IMR-90 (cell line): ENCODE results near the gene PLXNA4. TPM values are rescaled to one million over a fixed set of nuclear protein-coding genes. Genes with fewer than 3 reads are reported as not detected.

ENCODE experiments used
- ATAC-seq: fragments of 200-7000 bp; cut with Tn5 transposase; 2 replicates; pipeline ENCODE4 v1.9.1; 2020; ENCODE audit warnings: low read depth, mild to moderate bottlenecking, moderate library complexity
- BruUV-seq: library from RNA; stranded (reverse); fragments of 400-500 nt; replicated peaks from 2 replicates; lab custom pipeline; 2021; lab: Mats Ljungman, UMichigan
- CTCF ChIA-PET: fragments of 300-600 bp; formaldehyde crosslinking; extraction: SDS; loops from one replicate; lab custom pipeline; 2021; ENCODE audit warnings: antibody characterized with exemption; lab: Yijun Ruan, JAX
- POLR2A ChIA-PET: fragments of 300-600 bp; sonication (Branson Sonifier 250); formaldehyde crosslinking; loops from one replicate; lab custom pipeline; 2022; ENCODE audit warnings: antibody characterized with exemption; ENCODE audit not compliant: unreplicated experiment; lab: Charles Lee
- DNase-seq: peaks from one replicate; pipeline ENCODE4 v3.0.0; 2013
- H2AFZ ChIP-seq: replicated peaks from 2 replicates; pipeline ENCODE3; 2013; ENCODE audit warnings: low read length, mild to moderate bottlenecking; ENCODE audit not compliant: poor library complexity
- H2AK5ac ChIP-seq: 2 replicates; pipeline ENCODE4 v1.6.1; 2013; ENCODE audit warnings: low read depth, low read length, inconsistent platforms
- H2AK9ac ChIP-seq: replicated peaks from 2 replicates; pipeline ENCODE3; 2013; ENCODE audit warnings: mild to moderate bottlenecking, low read depth, low read length, moderate library complexity; ENCODE audit not compliant: poor library complexity
- H2BK120ac ChIP-seq: 2 replicates; pipeline ENCODE4 v1.6.1; 2013; ENCODE audit warnings: low read depth, low read length, inconsistent platforms
- H2BK15ac ChIP-seq: 3 replicates; pipeline ENCODE4 v1.6.1; 2013; ENCODE audit warnings: low read depth, low read length, inconsistent platforms
- H2BK20ac ChIP-seq: 2 replicates; pipeline ENCODE4 v1.6.1; 2013; ENCODE audit warnings: low read depth, mild to moderate bottlenecking, inconsistent platforms, low read length, moderate library complexity
- H2BK5ac ChIP-seq: 2 replicates; pipeline ENCODE4 v1.6.1; 2013; ENCODE audit warnings: mild to moderate bottlenecking, low read depth, low read length, inconsistent platforms; ENCODE audit not compliant: poor library complexity, severe bottlenecking
- H3K14ac ChIP-seq: replicated peaks from 2 replicates; pipeline ENCODE4 v1.6.1; 2013; ENCODE audit warnings: low read depth, low read length, inconsistent platforms
- H3K18ac ChIP-seq: 2 replicates; pipeline ENCODE4 v1.6.1; 2013; ENCODE audit warnings: low read depth, low read length, control low read depth
- H3K23ac ChIP-seq: 2 replicates; pipeline ENCODE4 v1.6.1; 2013; ENCODE audit warnings: low read depth, low read length, inconsistent platforms
- H3K27ac ChIP-seq: 2 replicates; pipeline ENCODE4 v1.5.1; 2013; ENCODE audit warnings: mild to moderate bottlenecking, control low read depth, low read length; ENCODE audit not compliant: insufficient read depth
- H3K27me3 ChIP-seq: 2 replicates; pipeline ENCODE4 v1.6.1; 2013; ENCODE audit warnings: low read length; ENCODE audit not compliant: control insufficient read depth, insufficient read depth
- H3K36me3 ChIP-seq: 2 replicates; pipeline ENCODE4 v1.6.1; 2013; ENCODE audit warnings: low read length, mixed read lengths; ENCODE audit not compliant: control insufficient read depth, insufficient read depth
- H3K4ac ChIP-seq: 2 replicates; pipeline ENCODE4 v1.6.1; 2013; ENCODE audit warnings: low read depth, low read length, inconsistent platforms
- H3K4me1 ChIP-seq: 2 replicates; pipeline ENCODE4 v1.6.1; 2013; ENCODE audit warnings: low read length, mixed read lengths; ENCODE audit not compliant: control insufficient read depth, insufficient read depth
- H3K4me2 ChIP-seq: 2 replicates; pipeline ENCODE4 v1.6.1; 2013; ENCODE audit warnings: low read depth, mild to moderate bottlenecking, control low read depth, low read length, moderate library complexity
- H3K4me3 ChIP-seq: 2 replicates; pipeline ENCODE4 v1.5.1; 2013; ENCODE audit warnings: low read depth, mild to moderate bottlenecking, control low read depth, low read length, moderate library complexity; ENCODE audit not compliant: insufficient read depth
- H3K56ac ChIP-seq: 2 replicates; pipeline ENCODE4 v1.6.1; 2013; ENCODE audit warnings: low read length, inconsistent platforms; ENCODE audit not compliant: insufficient read depth; ENCODE audit errors: extremely low read depth
- H3K79me1 ChIP-seq, 2 experiments: 2 replicates each; pipeline ENCODE4 v1.6.1; 2013; ENCODE audit warnings: low read length in 2 of 2, inconsistent platforms in 1 of 2, low read depth in 1 of 2
- H3K9ac ChIP-seq: 2 replicates; pipeline ENCODE4 v1.6.1; 2013; ENCODE audit warnings: low read depth, low read length, control low read depth
- H3K9me1 ChIP-seq: 2 replicates; pipeline ENCODE4 v1.6.1; 2013; ENCODE audit warnings: low read length, inconsistent platforms; ENCODE audit not compliant: insufficient read depth
- H3K9me3 ChIP-seq: 2 replicates; pipeline ENCODE4 v1.6.1; 2013; ENCODE audit warnings: low read length; ENCODE audit not compliant: control insufficient read depth, insufficient read depth
- H4K20me1 ChIP-seq: 2 replicates; pipeline ENCODE4 v1.6.1; 2013; ENCODE audit warnings: low read length, inconsistent platforms; ENCODE audit not compliant: insufficient read depth
- H4K5ac ChIP-seq: 2 replicates; pipeline ENCODE4 v1.6.1; 2013; ENCODE audit warnings: mild to moderate bottlenecking, low read depth, low read length, control low read depth
- H4K8ac ChIP-seq, 2 experiments: 2 replicates each; pipeline ENCODE4 v1.6.1; 2013; ENCODE audit warnings: low read depth in 2 of 2, low read length in 2 of 2, control low read depth in 1 of 2, inconsistent platforms in 1 of 2
- H4K91ac ChIP-seq: 2 replicates; pipeline ENCODE4 v1.6.1; 2013; ENCODE audit warnings: low read depth, low read length, inconsistent platforms; ENCODE audit not compliant: insufficient read depth
- CEBPB ChIP-seq: IDR thresholded peaks from 2 replicates; pipeline ENCODE4 v1.6.1; 2012; ENCODE audit warnings: low read depth, low read length, improper control_type of control experiment
- CHD1 ChIP-seq: IDR thresholded peaks from 2 replicates; pipeline ENCODE4 v1.6.1; 2012; ENCODE audit warnings: low read depth, low read length, improper control_type of control experiment
- FOS ChIP-seq: fragments of 150-350 bp; IDR thresholded peaks from 2 replicates; pipeline ENCODE4 v1.6.1; 2016; ENCODE audit warnings: low read depth, low read length
- MAFK ChIP-seq: IDR thresholded peaks from 2 replicates; pipeline ENCODE4 v1.6.1; 2012; ENCODE audit warnings: low read depth, low read length, improper control_type of control experiment
- MAZ ChIP-seq: IDR thresholded peaks from 2 replicates; pipeline ENCODE4 v1.6.1; 2012; ENCODE audit warnings: low read depth, mild to moderate bottlenecking, low read length, improper control_type of control experiment, moderate library complexity, borderline replicate concordance
- MXI1 ChIP-seq: IDR thresholded peaks from 2 replicates; pipeline ENCODE4 v1.6.1; 2012; ENCODE audit warnings: low read depth, mild to moderate bottlenecking, low read length, moderate library complexity, borderline replicate concordance
- NFE2L2 ChIP-seq: fragments of 150-350 bp; IDR thresholded peaks from 2 replicates; pipeline ENCODE4 v1.6.1; 2016; ENCODE audit warnings: low read depth, mild to moderate bottlenecking, low read length
- POLR2A ChIP-seq: IDR thresholded peaks from 2 replicates; pipeline ENCODE4 v1.6.1; 2012; ENCODE audit warnings: mild to moderate bottlenecking, low read depth, low read length
- RAD21 ChIP-seq: IDR thresholded peaks from 2 replicates; pipeline ENCODE4 v1.6.1; 2012; ENCODE audit warnings: low read length, improper control_type of control experiment
- RCOR1 ChIP-seq: IDR thresholded peaks from 2 replicates; pipeline ENCODE4 v1.6.1; 2012; ENCODE audit warnings: mild to moderate bottlenecking, low read length, improper control_type of control experiment; ENCODE audit not compliant: insufficient replicate concordance
- WGBS, 2 experiments: methylation state at CpG; one replicate each; pipeline versions ENCODE4 v1.1.5 to v1.1.7; 2013; ENCODE audit warnings: missing lambda C conversion rate in 2 of 2; ENCODE audit not compliant: insufficient read length in 1 of 2; ENCODE audit errors: extremely low coverage in 2 of 2; 5-methylcytosine and 5-hydroxymethylcytosine counted together
- dilution Hi-C: fragments of 300-500 bp; cut with HindIII; formaldehyde crosslinking; loops from one replicate; pipeline ENCODE4 v1.14.3; 2018; ENCODE audit warnings: low sequenced_read_pairs; ENCODE audit not compliant: unreplicated experiment
- in situ Hi-C: fragments of 300-500 bp; cut with MboI; formaldehyde crosslinking; loops from 3 replicates; pipeline ENCODE4 v1.14.3; 2019; ENCODE audit warnings: low sequenced_read_pairs, inconsistent platforms, mixed read lengths
- intact Hi-C: fragments of 100-400 bp; cut with micrococcal nuclease; formaldehyde crosslinking; loops from 2 replicates; pipeline ENCODE4 v1.10.0; 2022
- polyA plus RNA-seq, 3 experiments: library from polyadenylated mRNA; depleted of rRNA; stranded (reverse); fragments of >200 nt; gene quantifications; 2 replicates each; pipeline ENCODE4 v1.2.3, GENCODE V29; 2012; ENCODE audit warnings: low replicate concordance in 1 of 3
- total RNA-seq: library from RNA; depleted of rRNA; stranded (reverse); fragments of >200 nt; gene quantifications from 2 replicates; pipeline ENCODE4 v1.2.3, GENCODE V29; 2012
- TF ChIP-seq, protein P1 (sequence below): fragments of 150-350 bp; IDR thresholded peaks from 2 replicates; pipeline ENCODE4 v1.6.1; 2016; ENCODE audit warnings: low read depth, mild to moderate bottlenecking, low read length, moderate library complexity, borderline replicate concordance
- TF ChIP-seq, protein P2 (sequence below): conservative IDR thresholded peaks from 2 replicates; pipeline ENCODE4 v1.5.1; 2012; ENCODE audit warnings: mild to moderate bottlenecking, low read depth, low read length, improper control_type of control experiment
- TF ChIP-seq, protein P3 (sequence below): fragments of 150-350 bp; IDR thresholded peaks from 2 replicates; pipeline ENCODE4 v1.6.1; 2017; ENCODE audit warnings: mild to moderate bottlenecking, antibody characterized with exemption, low read length, low read depth

PLXNA4 gene
- total and polyA plus RNA-seq, 2 of the 4 experiments (the other 2 are of a cell fraction): under 0.01 TPM

DNA sequence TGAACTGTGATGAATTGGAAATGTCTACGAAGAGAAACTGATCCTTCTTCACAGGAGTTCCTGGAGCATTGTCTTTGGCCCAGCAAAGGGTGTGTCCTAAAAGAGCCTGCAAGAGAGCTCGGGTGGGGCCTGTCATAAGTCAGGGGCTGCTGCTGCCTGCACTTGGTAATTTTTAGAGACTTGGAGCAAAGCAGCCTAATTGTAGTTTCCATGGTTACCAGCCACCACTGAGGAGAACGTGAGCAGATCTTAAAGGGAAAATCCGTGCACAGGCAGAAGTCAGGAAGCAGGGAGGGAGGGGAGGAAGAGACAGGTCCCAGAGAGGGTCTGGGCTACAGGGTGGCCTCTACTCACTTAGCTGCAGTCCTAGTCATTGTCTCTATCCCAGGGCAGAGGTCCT lies 463.6 kb downstream of the PLXNA4 start (continued):
- TF ChIP-seq FOS (no peak), RAD21 (no peak), CHD1 (no peak)

DNA sequence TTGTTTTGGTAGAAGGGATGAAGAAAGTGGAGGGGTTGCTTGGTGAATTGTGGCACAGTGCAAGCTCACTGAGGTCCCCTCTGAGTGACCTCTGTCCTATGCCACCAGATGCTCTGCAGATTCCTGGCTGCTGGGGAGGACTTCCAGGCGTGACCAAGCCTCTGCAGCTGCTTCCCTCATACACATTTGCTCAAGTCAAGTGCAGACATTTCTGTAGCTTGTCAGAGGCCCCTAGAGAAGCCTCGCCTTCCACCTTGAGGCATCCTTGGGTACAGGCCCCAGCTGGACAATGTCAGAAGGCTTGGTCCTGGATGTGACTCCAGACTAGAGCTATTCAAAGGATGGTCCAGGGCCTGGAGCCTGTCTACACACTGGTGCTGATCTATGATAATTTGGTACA lies 464.2 kb downstream of the PLXNA4 start:
- BruUV-seq: no TSS peak
- no peak overlapping the region for H2BK5ac ChIP-seq
- no peak overlapping the region for H2AK9ac ChIP-seq
- no peak overlapping the region for H2AFZ ChIP-seq
- H3K27ac ChIP-seq: no peak overlapping the region
- no peak overlapping the region for H4K91ac ChIP-seq
- H3K23ac ChIP-seq: no peak overlapping the region
- H3K14ac ChIP-seq: no peak overlapping the region
- H3K9ac ChIP-seq: no peak overlapping the region
- H3K27me3 ChIP-seq: 0 out of 2 replicates have a peak, but pooled peaks cover 1% of the 10 kb centered on the region
- H3K4ac ChIP-seq: no peak overlapping the region
- H3K56ac ChIP-seq: no peak overlapping the region
- no peak overlapping the region for H4K8ac ChIP-seq
- POLR2A ChIA-PET: no interaction called here
- no peak overlapping the region for H3K4me2 ChIP-seq
- no peaks in the 10 kb centered on the region for H3K9me1 ChIP-seq
- dilution Hi-C loops: no loop called here
- no CpG with 5 or more reads among the region's 2 CpGs for WGBS, 2 experiments
- no peak for DNase-seq
- H4K5ac ChIP-seq: no peak overlapping the region
- H3K4me1 ChIP-seq: no peaks in the 10 kb centered on the region
- no peak overlapping the region for H2AK5ac ChIP-seq
- H3K79me1 ChIP-seq: no peaks in the 10 kb centered on the region
- no peak overlapping the region for H3K4me3 ChIP-seq
- H2BK20ac ChIP-seq: no peak overlapping the region
- CTCF ChIA-PET: no interaction called here
- no peak overlapping the region for H2BK120ac ChIP-seq
- no peaks in the 10 kb centered on the region for H3K9me3 ChIP-seq
- no peaks in the 10 kb centered on the region for H4K20me1 ChIP-seq
- intact Hi-C loops: no loop called here
- no peak overlapping the region for H2BK15ac ChIP-seq
- no peaks in the 10 kb centered on the region for H3K36me3 ChIP-seq
- ATAC-seq: no peak
- H3K18ac ChIP-seq: no peak overlapping the region
- TF ChIP-seq RCOR1: no peak
- no peak for TF ChIP-seq POLR2A
- TF ChIP-seq RAD21: no peak
- TF ChIP-seq MAZ: no peak
- no peak for TF ChIP-seq CHD1
- no peak for TF ChIP-seq MXI1
- no peak for TF ChIP-seq FOS
- TF ChIP-seq CEBPB: no peak
- TF ChIP-seq, protein P1, sequence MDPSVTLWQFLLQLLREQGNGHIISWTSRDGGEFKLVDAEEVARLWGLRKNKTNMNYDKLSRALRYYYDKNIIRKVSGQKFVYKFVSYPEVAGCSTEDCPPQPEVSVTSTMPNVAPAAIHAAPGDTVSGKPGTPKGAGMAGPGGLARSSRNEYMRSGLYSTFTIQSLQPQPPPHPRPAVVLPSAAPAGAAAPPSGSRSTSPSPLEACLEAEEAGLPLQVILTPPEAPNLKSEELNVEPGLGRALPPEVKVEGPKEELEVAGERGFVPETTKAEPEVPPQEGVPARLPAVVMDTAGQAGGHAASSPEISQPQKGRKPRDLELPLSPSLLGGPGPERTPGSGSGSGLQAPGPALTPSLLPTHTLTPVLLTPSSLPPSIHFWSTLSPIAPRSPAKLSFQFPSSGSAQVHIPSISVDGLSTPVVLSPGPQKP: no peak
- TF ChIP-seq NFE2L2: no peak
- TF ChIP-seq, protein P2, sequence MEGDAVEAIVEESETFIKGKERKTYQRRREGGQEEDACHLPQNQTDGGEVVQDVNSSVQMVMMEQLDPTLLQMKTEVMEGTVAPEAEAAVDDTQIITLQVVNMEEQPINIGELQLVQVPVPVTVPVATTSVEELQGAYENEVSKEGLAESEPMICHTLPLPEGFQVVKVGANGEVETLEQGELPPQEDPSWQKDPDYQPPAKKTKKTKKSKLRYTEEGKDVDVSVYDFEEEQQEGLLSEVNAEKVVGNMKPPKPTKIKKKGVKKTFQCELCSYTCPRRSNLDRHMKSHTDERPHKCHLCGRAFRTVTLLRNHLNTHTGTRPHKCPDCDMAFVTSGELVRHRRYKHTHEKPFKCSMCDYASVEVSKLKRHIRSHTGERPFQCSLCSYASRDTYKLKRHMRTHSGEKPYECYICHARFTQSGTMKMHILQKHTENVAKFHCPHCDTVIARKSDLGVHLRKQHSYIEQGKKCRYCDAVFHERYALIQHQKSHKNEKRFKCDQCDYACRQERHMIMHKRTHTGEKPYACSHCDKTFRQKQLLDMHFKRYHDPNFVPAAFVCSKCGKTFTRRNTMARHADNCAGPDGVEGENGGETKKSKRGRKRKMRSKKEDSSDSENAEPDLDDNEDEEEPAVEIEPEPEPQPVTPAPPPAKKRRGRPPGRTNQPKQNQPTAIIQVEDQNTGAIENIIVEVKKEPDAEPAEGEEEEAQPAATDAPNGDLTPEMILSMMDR: no peak
- no peak for TF ChIP-seq MAFK
- TF ChIP-seq, protein P3, sequence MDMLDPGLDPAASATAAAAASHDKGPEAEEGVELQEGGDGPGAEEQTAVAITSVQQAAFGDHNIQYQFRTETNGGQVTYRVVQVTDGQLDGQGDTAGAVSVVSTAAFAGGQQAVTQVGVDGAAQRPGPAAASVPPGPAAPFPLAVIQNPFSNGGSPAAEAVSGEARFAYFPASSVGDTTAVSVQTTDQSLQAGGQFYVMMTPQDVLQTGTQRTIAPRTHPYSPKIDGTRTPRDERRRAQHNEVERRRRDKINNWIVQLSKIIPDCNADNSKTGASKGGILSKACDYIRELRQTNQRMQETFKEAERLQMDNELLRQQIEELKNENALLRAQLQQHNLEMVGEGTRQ: no peak
- in situ Hi-C loops: no loop called here
